Endodermal cell (in vitro differentiated cells): ENCODE data around the gene FAM53C. TPM values are rescaled to one million over a fixed set of nuclear protein-coding genes. Genes with fewer than 3 reads are reported as not detected.

Experiments used
- DNase-seq: peaks from one replicate; pipeline ENCODE4 v3.0.0-alpha.2; 2017
- H3K27ac ChIP-seq: 2 replicates; pipeline ENCODE4 v1.5.1; 2013; ENCODE audit warnings: mild to moderate bottlenecking, low read depth, low read length, moderate library complexity
- H3K27me3 ChIP-seq: 2 replicates; pipeline ENCODE4 v1.6.1; 2013; ENCODE audit warnings: mild to moderate bottlenecking, low read length, moderate library complexity; ENCODE audit not compliant: insufficient read depth, control insufficient read depth, poor library complexity, severe bottlenecking
- H3K36me3 ChIP-seq: 2 replicates; pipeline ENCODE4 v1.7.0; 2013; ENCODE audit warnings: mild to moderate bottlenecking, low read length, moderate library complexity; ENCODE audit not compliant: control insufficient read depth, insufficient read depth
- H3K4me1 ChIP-seq: one replicate; pipeline ENCODE4 v1.7.0; 2013; ENCODE audit warnings: low read length; ENCODE audit not compliant: control insufficient read depth, insufficient read depth
- H3K4me3 ChIP-seq: 2 replicates; pipeline ENCODE4 v1.5.1; 2013; ENCODE audit warnings: mild to moderate bottlenecking, low read length, moderate library complexity
- H3K9ac ChIP-seq: 2 replicates; pipeline ENCODE4 v1.6.1; 2013; ENCODE audit warnings: mild to moderate bottlenecking, low read length, moderate library complexity; ENCODE audit not compliant: poor library complexity, severe bottlenecking; ENCODE audit errors: extremely low read depth
- H3K9me3 ChIP-seq: 2 replicates; pipeline ENCODE4 v1.6.1; 2013; ENCODE audit warnings: mild to moderate bottlenecking, low read length, moderate library complexity; ENCODE audit not compliant: control insufficient read depth
- H3K27ac Mint-ChIP-seq: 2 replicates; pipeline ENCODE4 v1.8.0; 2020; ENCODE audit warnings: mixed read lengths
- H3K27me3 Mint-ChIP-seq: 2 replicates; pipeline ENCODE4 v1.8.0; 2021; ENCODE audit warnings: mild to moderate bottlenecking, mixed read lengths; ENCODE audit not compliant: insufficient read depth
- H3K36me3 Mint-ChIP-seq: 2 replicates; pipeline ENCODE4 v1.8.0; 2020; ENCODE audit warnings: low read depth, mixed read lengths
- H3K4me1 Mint-ChIP-seq: 2 replicates; pipeline ENCODE4 v1.8.0; 2020; ENCODE audit warnings: mixed read lengths
- H3K4me3 Mint-ChIP-seq: 2 replicates; pipeline ENCODE4 v1.8.0; 2020; ENCODE audit warnings: mild to moderate bottlenecking, moderate library complexity, mixed read lengths
- H3K9me3 Mint-ChIP-seq: 2 replicates; pipeline ENCODE4 v1.8.0; 2020; ENCODE audit warnings: mild to moderate bottlenecking, mixed read lengths
- WGBS, 2 experiments: methylation state at CpG; one replicate each; pipeline versions ENCODE4 v1.1.5 to v1.1.7; 2013; ENCODE audit warnings: missing lambda C conversion rate in 2 of 2, mixed read lengths in 1 of 2; ENCODE audit not compliant: insufficient coverage in 1 of 2, insufficient read length in 1 of 2; 5-methylcytosine and 5-hydroxymethylcytosine counted together
- total RNA-seq, 2 donors: library from RNA; stranded (reverse); fragmentation: NEBNext Ultra II Directional in 1 of 2; extraction: Animal tissue kit (Norgen Biotek cat#: 25700) in 1 of 2; gene quantifications; 2 replicates in 1 of 2; 3 replicates in 1 of 2; pipeline ENCODE4 v1.2.1, GENCODE V29; 2021
- TF ChIP-seq, protein P1 (sequence below): fragments of 200-600 bp; sonication (generic); conservative IDR thresholded peaks from 2 replicates; pipeline ENCODE4 v1.5.0; 2021; ENCODE audit warnings: antibody characterized with exemption, mild to moderate bottlenecking

Gene FAM53C
- total RNA-seq, 2 donors from 2014 or later, result 41.6 to 46.4 TPM

DNA sequence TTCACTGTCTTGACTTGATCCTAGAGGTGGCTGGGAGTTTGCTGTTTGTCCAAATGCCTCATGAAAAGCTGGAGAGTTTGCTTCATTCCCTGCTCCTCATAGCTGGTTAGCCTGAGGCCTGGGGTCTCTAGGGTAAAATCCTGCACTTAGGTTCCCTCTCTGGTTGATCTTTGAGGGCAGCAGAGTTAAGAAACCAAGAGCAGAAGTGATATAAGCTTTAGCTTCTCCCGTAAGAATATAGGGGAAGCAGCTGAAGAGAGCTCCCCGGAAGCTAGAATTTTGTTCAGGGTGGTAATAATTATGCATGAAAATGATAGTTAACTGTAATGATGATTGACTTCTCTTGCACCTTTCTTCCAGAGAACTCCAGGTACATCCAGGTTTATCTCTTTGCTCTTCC lies 1.4 kb downstream of the FAM53C start:
- peaks cover 31% of the 10 kb centered on the region for H3K4me1 Mint-ChIP-seq
- Histone ChIP-seq H3K27ac (peak overlapping the region; percentile 100), H3K4me1 (peaks cover 5% of the 10 kb centered on the region), H3K36me3 (peaks cover 33% of the 10 kb centered on the region), H3K9me3 (no peaks in the 10 kb centered on the region), H3K9ac (peak overlapping the region; percentile 100), H3K4me3 (peak overlapping the region; percentile 100), H3K27me3 (no peaks in the 10 kb centered on the region)
- H3K36me3 Mint-ChIP-seq, result peaks cover 29% of the 10 kb centered on the region
- no peak for DNase-seq
- no peaks in the 10 kb centered on the region for H3K9me3 Mint-ChIP-seq
- 85% methylated on average over 2 of the region's 2 CpGs for WGBS, 2 experiments
- TF ChIP-seq, protein P1, sequence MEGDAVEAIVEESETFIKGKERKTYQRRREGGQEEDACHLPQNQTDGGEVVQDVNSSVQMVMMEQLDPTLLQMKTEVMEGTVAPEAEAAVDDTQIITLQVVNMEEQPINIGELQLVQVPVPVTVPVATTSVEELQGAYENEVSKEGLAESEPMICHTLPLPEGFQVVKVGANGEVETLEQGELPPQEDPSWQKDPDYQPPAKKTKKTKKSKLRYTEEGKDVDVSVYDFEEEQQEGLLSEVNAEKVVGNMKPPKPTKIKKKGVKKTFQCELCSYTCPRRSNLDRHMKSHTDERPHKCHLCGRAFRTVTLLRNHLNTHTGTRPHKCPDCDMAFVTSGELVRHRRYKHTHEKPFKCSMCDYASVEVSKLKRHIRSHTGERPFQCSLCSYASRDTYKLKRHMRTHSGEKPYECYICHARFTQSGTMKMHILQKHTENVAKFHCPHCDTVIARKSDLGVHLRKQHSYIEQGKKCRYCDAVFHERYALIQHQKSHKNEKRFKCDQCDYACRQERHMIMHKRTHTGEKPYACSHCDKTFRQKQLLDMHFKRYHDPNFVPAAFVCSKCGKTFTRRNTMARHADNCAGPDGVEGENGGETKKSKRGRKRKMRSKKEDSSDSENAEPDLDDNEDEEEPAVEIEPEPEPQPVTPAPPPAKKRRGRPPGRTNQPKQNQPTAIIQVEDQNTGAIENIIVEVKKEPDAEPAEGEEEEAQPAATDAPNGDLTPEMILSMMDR, result no peak
- no peaks in the 10 kb centered on the region for H3K27me3 Mint-ChIP-seq
- peak overlapping the region; percentile 96 for H3K27ac Mint-ChIP-seq
- H3K4me3 Mint-ChIP-seq, result peak overlapping the region; percentile 82

DNA sequence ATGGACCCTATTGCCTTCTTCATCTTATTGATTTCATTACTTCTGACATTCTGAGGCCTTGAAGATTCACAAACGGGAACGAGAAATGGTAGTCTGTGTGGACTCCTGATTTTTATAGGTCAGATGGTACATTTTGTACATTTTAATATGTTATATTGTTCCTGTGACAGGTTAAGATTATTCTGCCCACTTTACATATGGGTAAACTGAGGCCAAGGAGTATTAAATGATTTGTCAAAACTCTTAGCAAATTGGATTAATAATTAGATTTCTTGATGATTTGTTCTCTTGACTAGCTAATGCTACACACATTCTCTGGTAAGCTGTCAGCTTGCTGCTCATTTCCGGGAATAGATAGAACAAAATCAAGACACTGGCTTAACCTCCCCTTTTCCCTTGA lies 1.9 kb downstream of the FAM53C start:
- H3K27ac Mint-ChIP-seq, result peak overlapping the region; percentile 96
- H3K36me3 ChIP-seq, result peaks cover 39% of the 10 kb centered on the region
- peaks cover 34% of the 10 kb centered on the region for H3K36me3 Mint-ChIP-seq
- no peaks in the 10 kb centered on the region for H3K27me3 ChIP-seq
- H3K4me3 Mint-ChIP-seq, result peak overlapping the region; percentile 82
- H3K9me3 Mint-ChIP-seq, result no peaks in the 10 kb centered on the region
- TF ChIP-seq, protein P1, result no peak
- H3K9ac ChIP-seq, result no peak overlapping the region
- H3K4me3 ChIP-seq, result peak overlapping the region; percentile 100
- no peak for DNase-seq
- 89 to 90% methylated on average over 3 of the region's 3 CpGs for WGBS, 2 experiments
- no peaks in the 10 kb centered on the region for H3K27me3 Mint-ChIP-seq
- no peak overlapping the region for H3K27ac ChIP-seq
- H3K9me3 ChIP-seq, result no peaks in the 10 kb centered on the region
- peaks cover 31% of the 10 kb centered on the region for H3K4me1 Mint-ChIP-seq
- peaks cover 5% of the 10 kb centered on the region for H3K4me1 ChIP-seq

DNA sequence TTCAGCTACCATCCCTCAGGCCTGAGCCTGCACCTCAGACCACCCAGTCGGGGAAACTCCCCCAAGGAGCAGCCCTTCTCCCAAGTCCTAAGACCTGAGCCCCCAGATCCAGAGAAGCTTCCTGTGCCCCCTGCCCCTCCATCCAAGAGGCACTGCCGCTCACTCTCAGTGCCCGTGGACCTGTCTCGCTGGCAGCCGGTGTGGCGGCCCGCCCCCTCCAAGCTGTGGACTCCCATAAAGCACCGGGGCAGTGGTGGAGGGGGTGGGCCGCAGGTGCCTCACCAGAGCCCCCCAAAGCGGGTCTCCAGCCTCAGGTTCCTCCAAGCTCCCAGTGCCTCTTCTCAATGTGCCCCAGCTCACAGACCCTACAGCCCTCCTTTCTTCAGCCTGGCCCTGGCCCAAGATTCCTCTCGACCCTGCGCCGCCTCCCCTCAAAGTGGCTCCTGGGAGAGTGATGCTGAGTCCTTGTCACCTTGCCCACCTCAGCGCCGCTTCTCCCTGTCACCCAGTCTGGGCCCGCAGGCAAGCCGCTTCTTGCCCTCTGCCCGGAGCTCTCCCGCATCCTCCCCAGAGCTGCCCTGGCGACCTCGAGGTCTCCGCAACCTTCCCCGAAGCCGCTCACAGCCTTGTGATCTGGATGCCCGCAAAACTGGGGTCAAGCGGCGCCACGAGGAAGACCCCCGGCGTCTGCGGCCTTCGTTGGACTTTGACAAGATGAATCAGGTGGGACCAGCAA lies 7.0 kb downstream of the FAM53C start:
- Mint-ChIP-seq H3K27me3 (no peaks in the 10 kb centered on the region), H3K27ac (no peak overlapping the region), H3K4me3 (no peak overlapping the region), H3K36me3 (peaks cover 74% of the 10 kb centered on the region), H3K4me1 (peaks cover 15% of the 10 kb centered on the region), H3K9me3 (no peaks in the 10 kb centered on the region)
- TF ChIP-seq, protein P1, result no peak
- Histone ChIP-seq H3K4me3 (no peak overlapping the region), H3K4me1 (peaks cover 2% of the 10 kb centered on the region), H3K9me3 (no peaks in the 10 kb centered on the region), H3K27me3 (no peaks in the 10 kb centered on the region), H3K27ac (no peak overlapping the region), H3K9ac (no peak overlapping the region), H3K36me3 (peaks cover 79% of the 10 kb centered on the region)
- WGBS, 2 experiments, result 95 to 96% methylated on average over 4 to 32 of the region's 32 CpGs
- DNase-seq, result no peak
